Measurements from ENCODE around the gene ZNF688. TPM values are rescaled to one million over a fixed set of nuclear protein-coding genes. Genes with fewer than 3 reads are reported as not detected.

ZNF688 gene
- total and polyA plus RNA-seq, 2 of the 13 experiments (the other 11 are each of a cell fraction or from before 2014, with no cell fraction given): 2.4 to 5.4 TPM

GRCh38 chr16:30526823-30527634, 44.5 kb downstream of the ZNF688 start (continued):
- peak; percentile 85 for TF ChIP-seq ARID4A (CRISPR knock-in tag; IDR thresholded peaks at IDR 0.05; ENCODE audit: borderline replicate concordance)
- peak; percentile 98 for TF ChIP-seq AGO2 (optimal IDR thresholded peaks at IDR 0.05; ENCODE audit: low read depth, low read length)
- TF ChIP-seq PATZ1 (CRISPR knock-in tag; IDR thresholded peaks at IDR 0.05): peak; percentile 78
- 0 out of 2 replicates have a peak, but pooled peaks have one; percentile 38 for TF ChIP-seq ZKSCAN8 (CRISPR knock-in tag; IDR thresholded peaks at IDR 0.05; ENCODE audit: borderline replicate concordance)
- TF ChIP-seq HOXA9 (CRISPR knock-in tag; IDR thresholded peaks at IDR 0.05; ENCODE audit: borderline replicate concordance): 0 out of 2 replicates have a peak, but pooled peaks have one; percentile 2
- 0 out of 2 replicates have a peak, but pooled peaks have one; percentile 29 for TF ChIP-seq ZNF34 (CRISPR knock-in tag; IDR thresholded peaks at IDR 0.05; ENCODE audit: borderline replicate concordance)
- peak; percentile 56; the same call in 1 of the 2 replicates for TF ChIP-seq ZBTB40 (IDR thresholded peaks at IDR 0.05)
- no peak for TF ChIP-seq ZBTB40 (CRISPR knock-in tag; IDR thresholded peaks at IDR 0.05)
- peak; percentile 49; the same call in 1 of the 2 replicates for TF ChIP-seq TBP (CRISPR knock-in tag; IDR thresholded peaks at IDR 0.05)
- TF ChIP-seq ZNF598 (CRISPR knock-in tag; IDR thresholded peaks at IDR 0.05; ENCODE audit: borderline replicate concordance): no peak

All from HepG2 (cell line).